HL-60 (cell line): ENCODE results near the gene RNF225.

Source experiments
- DNase-seq, 2 experiments: peaks; one replicate each; pipeline ENCODE4 v3.0.0-alpha.2; 2010 to 2020; ENCODE audit warnings: low read depth in 1 of 2, low spot score in 1 of 2
- H3K27ac ChIP-seq: fragments of 250-450 bp; sonication (Bioruptor Pico); replicated peaks from 2 replicates; pipeline ENCODE4 v1.5.1; 2020; ENCODE audit warnings: mild to moderate bottlenecking, moderate library complexity
- H3K27me3 ChIP-seq: fragments of 250-450 bp; sonication (Bioruptor Pico); 2 replicates; pipeline ENCODE4 v1.5.1; 2021; ENCODE audit warnings: mild to moderate bottlenecking, moderate library complexity; ENCODE audit not compliant: insufficient read depth, poor library complexity, severe bottlenecking
- H3K4me3 ChIP-seq: replicated peaks from 2 replicates; pipeline ENCODE4 v1.5.1; 2011; ENCODE audit warnings: mild to moderate bottlenecking, control low read depth, low read length; ENCODE audit not compliant: insufficient read depth
- GABPA ChIP-seq: IDR thresholded peaks from 2 replicates; pipeline ENCODE4 v1.6.1; 2012; ENCODE audit warnings: low read depth
- POLR2AphosphoS5 ChIP-seq: IDR thresholded peaks from 2 replicates; pipeline ENCODE4 v1.6.1; 2012; ENCODE audit warnings: low read depth
- REST ChIP-seq: IDR thresholded peaks from 2 replicates; pipeline ENCODE4 v1.6.1; 2012; ENCODE audit warnings: low read depth; ENCODE audit not compliant: insufficient replicate concordance
- SPI1 ChIP-seq: IDR thresholded peaks from 2 replicates; pipeline ENCODE4 v1.6.1; 2012; ENCODE audit warnings: low read depth, mild to moderate bottlenecking, borderline replicate concordance
- TF ChIP-seq, protein P1 (sequence below): IDR thresholded peaks from one replicate; pipeline ENCODE4 v1.5.1; 2011; ENCODE audit warnings: low read length, control low read depth, inconsistent platforms; ENCODE audit not compliant: insufficient read depth

The RNF225 gene

DNA sequence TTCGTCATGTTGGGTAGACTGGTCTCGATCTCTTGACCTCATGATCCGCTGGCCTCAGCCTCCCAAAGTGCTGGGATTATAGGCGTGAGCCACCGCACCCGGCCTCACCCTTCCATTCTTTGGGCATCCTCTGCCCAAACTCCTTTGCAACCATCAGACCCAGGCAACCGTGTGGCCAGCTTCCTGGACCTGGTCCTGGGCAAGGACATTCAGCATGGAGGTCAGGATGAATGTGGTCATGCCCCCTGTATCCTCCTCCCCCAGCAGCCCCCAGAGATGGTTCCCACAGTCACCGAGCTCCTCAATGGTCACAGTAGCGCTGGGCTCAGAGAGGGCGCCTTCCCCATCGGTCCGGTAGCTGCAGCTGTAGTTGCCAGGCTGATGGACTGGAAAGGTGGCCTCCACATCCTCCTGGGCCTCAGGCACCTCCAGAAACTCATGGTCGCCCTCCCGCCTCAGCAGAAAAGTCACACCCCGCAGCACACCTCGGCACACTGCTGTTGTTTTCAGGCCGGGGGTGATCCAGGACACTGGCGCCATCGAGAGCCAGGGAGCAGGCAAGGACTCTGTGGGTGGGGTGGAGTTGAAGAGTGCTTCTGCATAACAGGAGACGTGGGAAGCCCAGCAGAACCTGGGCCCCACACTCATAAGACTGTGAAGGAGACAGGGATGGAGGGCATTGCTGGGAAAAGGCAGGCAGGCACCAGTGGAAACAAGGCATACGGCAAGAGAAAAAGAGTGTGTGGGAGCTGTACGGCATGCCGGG lies 43.3 kb upstream of the RNF225 start:
- no peak overlapping the region for H3K4me3 ChIP-seq
- H3K27ac ChIP-seq = no peak overlapping the region
- no peak for TF ChIP-seq POLR2AphosphoS5
- TF ChIP-seq, protein P1, sequence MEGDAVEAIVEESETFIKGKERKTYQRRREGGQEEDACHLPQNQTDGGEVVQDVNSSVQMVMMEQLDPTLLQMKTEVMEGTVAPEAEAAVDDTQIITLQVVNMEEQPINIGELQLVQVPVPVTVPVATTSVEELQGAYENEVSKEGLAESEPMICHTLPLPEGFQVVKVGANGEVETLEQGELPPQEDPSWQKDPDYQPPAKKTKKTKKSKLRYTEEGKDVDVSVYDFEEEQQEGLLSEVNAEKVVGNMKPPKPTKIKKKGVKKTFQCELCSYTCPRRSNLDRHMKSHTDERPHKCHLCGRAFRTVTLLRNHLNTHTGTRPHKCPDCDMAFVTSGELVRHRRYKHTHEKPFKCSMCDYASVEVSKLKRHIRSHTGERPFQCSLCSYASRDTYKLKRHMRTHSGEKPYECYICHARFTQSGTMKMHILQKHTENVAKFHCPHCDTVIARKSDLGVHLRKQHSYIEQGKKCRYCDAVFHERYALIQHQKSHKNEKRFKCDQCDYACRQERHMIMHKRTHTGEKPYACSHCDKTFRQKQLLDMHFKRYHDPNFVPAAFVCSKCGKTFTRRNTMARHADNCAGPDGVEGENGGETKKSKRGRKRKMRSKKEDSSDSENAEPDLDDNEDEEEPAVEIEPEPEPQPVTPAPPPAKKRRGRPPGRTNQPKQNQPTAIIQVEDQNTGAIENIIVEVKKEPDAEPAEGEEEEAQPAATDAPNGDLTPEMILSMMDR = no peak
- no peak for TF ChIP-seq REST
- no peak for TF ChIP-seq SPI1
- TF ChIP-seq GABPA = no peak
- no peaks in the 10 kb centered on the region for H3K27me3 ChIP-seq
- no peak for DNase-seq

DNA sequence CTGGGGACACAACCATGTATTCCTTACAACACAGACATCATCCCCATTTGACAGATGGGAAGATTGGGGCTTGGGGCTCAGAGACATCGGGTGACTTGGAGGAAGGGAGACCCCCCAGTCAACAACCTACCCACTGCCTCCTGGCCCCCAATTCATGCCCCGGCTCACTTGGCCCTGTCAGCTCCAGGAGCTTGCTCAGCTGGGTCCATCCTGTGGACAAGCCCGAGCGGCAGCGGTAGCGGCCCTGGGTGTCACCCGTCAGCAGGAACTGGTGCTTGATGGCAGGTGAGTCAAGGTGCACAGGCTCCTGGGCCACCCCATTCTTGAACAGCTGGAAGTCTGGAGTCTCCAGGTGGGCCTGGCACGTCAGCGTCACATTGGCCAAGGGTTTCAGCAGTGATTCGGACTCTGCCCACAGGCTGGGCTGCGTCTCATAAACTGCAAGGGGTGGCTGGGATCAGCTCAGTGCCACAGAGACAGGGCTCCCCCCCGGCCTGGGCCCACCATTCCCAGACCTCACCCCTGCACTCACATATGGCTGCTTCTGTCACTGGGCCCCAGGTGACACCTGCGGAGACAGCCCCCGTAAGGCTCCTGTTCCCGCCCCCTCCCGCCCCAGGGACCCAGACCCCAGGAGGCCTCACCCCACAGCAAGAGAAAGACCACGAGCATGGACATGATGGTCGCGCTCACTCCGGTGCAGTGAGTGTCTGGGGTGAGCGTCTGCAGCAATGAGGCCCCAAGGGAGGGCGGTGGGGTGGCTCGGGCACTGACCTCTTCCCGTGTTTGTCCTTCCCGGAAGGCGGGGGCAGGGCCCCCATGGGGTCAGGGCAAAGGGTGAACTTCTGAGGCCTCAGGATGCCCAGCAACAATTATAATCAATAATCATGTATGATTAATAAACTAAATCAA lies 42.4 kb upstream of the RNF225 start, which contains the start of gene A1BG:
TSS of gene A1BG (minus strand) at position 733 of the 912 bp plus-strand sequence. CDS start at position 678, 55 bp downstream.
- H3K27ac ChIP-seq = no peak within 1 kb of the TSS
- H3K27me3 ChIP-seq = no peaks in the 10 kb centered on the region
- no peak for DNase-seq
- no peak for TF ChIP-seq GABPA
- TF ChIP-seq POLR2AphosphoS5 = no peak
- no peak within 1 kb of the TSS for H3K4me3 ChIP-seq

DNA sequence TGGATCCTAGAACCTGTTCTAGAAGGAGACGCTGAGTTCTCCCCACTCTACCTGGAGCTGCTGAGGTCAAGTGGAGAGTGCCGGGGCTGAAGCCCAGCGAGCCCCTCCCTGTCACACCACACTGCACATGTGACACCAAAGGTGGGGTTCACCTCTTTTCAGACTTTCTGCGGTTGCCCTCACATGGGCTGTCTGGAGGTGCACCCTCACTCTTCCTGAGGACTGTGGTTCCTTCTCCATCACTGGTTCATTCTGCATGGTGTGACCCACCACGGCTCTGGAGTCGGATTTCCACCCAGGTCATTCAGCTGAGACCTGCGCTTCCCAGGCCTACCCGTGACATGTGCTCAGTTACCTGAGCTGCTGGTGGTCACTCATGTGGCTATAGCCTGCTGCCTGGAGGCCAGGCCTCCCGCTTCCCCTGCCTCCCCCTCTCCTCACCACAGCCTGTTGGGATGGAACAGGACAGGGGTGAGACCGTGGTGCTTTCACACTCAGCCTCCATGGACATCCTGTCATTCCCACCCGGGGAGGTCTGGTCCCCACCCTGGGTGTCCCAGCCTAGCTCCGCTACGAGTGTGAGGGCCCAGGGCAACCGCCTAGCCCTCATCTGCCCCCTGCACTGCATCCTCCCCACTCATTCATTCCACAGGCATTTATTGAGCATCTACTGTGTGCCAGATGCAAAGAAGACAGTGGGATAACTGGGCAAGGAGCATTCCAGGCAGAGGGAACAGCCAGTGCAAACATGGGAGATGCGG lies 41.6 kb upstream of the RNF225 start:
- Histone ChIP-seq H3K27ac (no peak overlapping the region), H3K27me3 (no peaks in the 10 kb centered on the region), H3K4me3 (no peak overlapping the region)
- TF ChIP-seq GABPA = no peak
- TF ChIP-seq POLR2AphosphoS5 = no peak
- TF ChIP-seq, protein P1 = no peak
- no peak for TF ChIP-seq SPI1
- no peak for TF ChIP-seq REST
- DNase-seq = no peak

DNA sequence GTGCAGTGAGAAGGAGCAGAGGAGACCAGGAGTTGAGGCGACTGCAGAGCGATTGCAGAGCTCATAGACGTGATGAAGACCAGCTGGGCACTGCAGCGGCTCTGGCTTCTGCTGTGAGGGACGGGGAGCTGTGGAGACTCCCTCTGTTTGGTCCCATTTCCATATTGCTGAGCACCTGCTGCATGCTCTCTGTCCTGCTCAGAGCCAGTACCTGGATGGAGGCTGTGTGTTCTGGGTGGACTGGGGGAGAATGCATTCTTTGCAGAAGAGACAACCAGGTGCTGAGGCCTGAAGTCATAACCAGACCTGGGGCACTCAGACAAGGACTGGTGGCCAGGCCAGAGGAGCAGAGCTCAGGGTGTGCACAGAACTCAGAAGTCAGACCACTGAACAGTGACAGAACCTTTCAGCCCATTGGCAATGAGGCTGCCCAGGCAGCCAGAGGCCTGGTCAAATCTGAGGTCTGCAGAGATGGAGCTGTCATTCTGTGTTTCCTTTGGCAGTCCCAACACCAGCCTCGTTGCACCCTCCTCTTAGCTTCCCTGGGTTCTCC lies 40.9 kb upstream of the RNF225 start:
- TF ChIP-seq POLR2AphosphoS5 (no peak), REST (no peak), GABPA (no peak), SPI1 (no peak)
- TF ChIP-seq, protein P1 = no peak
- DNase-seq = no peak

More for the DNA sequence above, 40.9 kb upstream of the RNF225 start:
- Histone ChIP-seq H3K27me3 (no peaks in the 10 kb centered on the region), H3K4me3 (no peak overlapping the region), H3K27ac (no peak overlapping the region)
